Activated T-helper 17 cell treated with anti-CD3 and anti-CD28 coated beads, Interleukin-2, amount 50 U/mL, for 72 hours (primary cell): Measurements from ENCODE around the gene ACAN. TPM values are rescaled to one million over a fixed set of nuclear protein-coding genes. Genes with fewer than 3 reads are reported as not detected.

Experiments used
- ATAC-seq: fragments of 150-1000 bp; cut with Tn5 transposase; replicated peaks from 2 replicates; pipeline ENCODE4 v1.10.0; 2021; ENCODE audit warnings: mild to moderate bottlenecking, moderate library complexity
- H3K27ac Mint-ChIP-seq: one replicate; pipeline ENCODE4 v1.8.0; 2022; ENCODE audit warnings: mixed read lengths
- H3K27me3 Mint-ChIP-seq: one replicate; pipeline ENCODE4 v1.8.0; 2022; ENCODE audit warnings: mixed read lengths
- H3K36me3 Mint-ChIP-seq: one replicate; pipeline ENCODE4 v1.8.0; 2022; ENCODE audit warnings: low read depth, mild to moderate bottlenecking, mixed read lengths
- H3K4me1 Mint-ChIP-seq: one replicate; pipeline ENCODE4 v1.8.0; 2022; ENCODE audit warnings: mixed read lengths
- H3K4me3 Mint-ChIP-seq: one replicate; pipeline ENCODE4 v1.8.0; 2022; ENCODE audit warnings: mild to moderate bottlenecking, mixed read lengths
- H3K9me3 Mint-ChIP-seq: one replicate; pipeline ENCODE4 v1.8.0; 2022; ENCODE audit warnings: mixed read lengths
- total RNA-seq, 2 donors: library from RNA; stranded (reverse); gene quantifications; one replicate each; pipeline ENCODE4 v1.2.3, GENCODE V29; 2022

The ACAN gene
- total RNA-seq = not detected

DNA sequence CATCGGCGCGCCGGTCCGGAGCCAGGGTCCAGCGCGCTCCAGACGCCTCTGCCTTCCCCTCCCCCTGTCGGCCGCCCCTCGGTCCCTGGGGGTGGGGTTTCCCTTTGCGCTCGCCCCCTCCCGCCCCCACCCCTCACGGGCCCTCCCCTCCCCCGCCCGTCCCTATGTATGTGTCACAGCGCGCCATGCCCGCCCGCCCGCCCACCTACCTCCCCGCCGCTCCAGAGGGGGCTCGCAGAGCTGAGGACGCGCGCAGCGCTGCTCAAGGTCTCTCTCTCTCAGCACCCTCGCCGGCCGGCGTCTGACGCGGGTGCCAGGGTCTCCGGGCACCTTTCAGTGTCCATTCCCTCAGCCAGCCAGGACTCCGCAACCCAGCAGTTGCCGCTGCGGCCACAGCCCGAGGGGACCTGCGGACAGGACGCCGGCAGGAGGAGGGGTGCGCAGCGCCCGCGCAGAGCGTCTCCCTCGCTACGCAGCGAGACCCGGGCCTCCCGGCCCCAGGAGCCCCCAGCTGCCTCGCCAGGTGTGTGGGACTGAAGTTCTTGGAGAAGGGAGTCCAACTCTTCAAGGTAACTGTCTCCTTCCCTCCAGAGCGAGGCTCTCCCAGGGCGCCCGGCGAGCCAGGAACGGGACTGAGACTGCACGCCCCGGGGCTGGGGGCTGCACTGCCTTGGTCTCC lies at the start of gene ACAN:
ACAN (plus strand) TSS at position 196 of the 679 bp plus-strand sequence. CDS start 32,771 bp downstream, outside the sequence.
- no peak for ATAC-seq
- no peaks in the 10 kb centered on the region for H3K4me1 Mint-ChIP-seq
- H3K36me3 Mint-ChIP-seq = no peaks in the 10 kb centered on the region
- H3K27me3 Mint-ChIP-seq = peaks cover 52% of the 10 kb centered on the region
- H3K27ac Mint-ChIP-seq = no peak within 1 kb of the TSS
- no peaks in the 10 kb centered on the region for H3K9me3 Mint-ChIP-seq
- H3K4me3 Mint-ChIP-seq = peak within 1 kb of the TSS; percentile 40

DNA sequence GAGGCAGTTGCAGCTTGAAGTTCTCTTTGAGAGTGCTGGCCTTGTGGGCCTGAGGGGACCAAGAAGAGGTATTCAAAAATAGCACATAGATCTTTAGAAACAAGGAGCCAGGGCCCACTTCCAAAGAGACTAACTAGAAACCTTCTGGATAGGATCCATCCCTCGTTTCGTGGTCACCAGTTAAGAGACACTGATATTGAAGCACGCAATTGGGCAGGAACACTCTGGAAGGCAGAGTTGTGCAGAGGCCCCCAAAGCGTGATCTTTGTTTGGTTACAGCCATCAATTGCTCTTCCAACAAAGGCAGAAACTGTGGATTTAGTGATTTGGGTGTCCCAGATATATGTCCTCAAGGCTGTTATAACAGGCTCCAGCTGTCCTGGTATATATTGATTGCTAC lies 46.7 kb upstream of the ACAN start:
- peaks cover 37% of the 10 kb centered on the region for H3K27me3 Mint-ChIP-seq
- no peak overlapping the region for H3K4me3 Mint-ChIP-seq
- no peak overlapping the region for H3K27ac Mint-ChIP-seq
- H3K36me3 Mint-ChIP-seq = no peaks in the 10 kb centered on the region
- no peak for ATAC-seq
- H3K4me1 Mint-ChIP-seq = no peaks in the 10 kb centered on the region
- H3K9me3 Mint-ChIP-seq = no peaks in the 10 kb centered on the region

DNA sequence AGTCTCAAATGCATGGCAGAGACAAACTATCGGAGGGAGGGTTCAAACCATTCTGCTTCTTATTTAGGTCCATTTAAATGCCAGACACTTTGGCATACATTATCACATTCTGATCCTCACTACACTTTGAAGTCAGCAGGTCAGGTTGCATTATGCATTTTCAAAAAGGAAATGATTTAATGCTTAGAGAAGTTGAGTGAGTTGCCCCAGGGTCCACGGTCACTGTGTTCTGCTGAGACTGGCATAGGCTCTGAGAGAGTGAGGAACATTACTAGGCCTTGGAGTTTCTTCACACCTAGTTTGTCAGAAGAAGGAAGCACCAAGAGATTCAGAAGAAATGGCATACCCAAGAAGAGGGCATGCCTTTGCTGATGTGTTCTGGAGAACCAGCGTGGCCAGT lies 46.3 kb upstream of the ACAN start:
- H3K4me1 Mint-ChIP-seq = no peaks in the 10 kb centered on the region
- H3K36me3 Mint-ChIP-seq = no peaks in the 10 kb centered on the region
- ATAC-seq = no peak
- H3K27ac Mint-ChIP-seq = no peak overlapping the region
- no peaks in the 10 kb centered on the region for H3K9me3 Mint-ChIP-seq
- H3K4me3 Mint-ChIP-seq = no peak overlapping the region
- H3K27me3 Mint-ChIP-seq = peaks cover 37% of the 10 kb centered on the region

DNA sequence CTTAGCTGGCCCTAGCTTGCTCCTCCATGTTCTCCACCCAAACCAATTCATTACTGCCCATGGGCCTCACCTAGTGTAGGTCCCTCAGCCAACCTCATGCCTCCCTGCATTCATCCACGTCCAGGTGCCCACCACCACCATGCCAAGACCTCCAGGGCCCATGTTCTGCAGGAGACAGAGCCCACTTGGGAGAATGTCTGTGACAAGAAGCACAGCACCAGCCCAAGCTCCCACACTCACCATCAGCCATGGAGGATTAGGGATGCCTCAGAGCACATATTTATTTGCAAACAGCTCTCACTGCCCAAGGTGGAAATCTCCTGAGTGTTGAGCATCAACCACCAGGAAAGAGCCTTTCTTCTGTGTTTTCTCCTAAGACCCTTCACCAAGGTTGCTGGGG lies 43.4 kb upstream of the ACAN start:
- Mint-ChIP-seq H3K27ac (no peak overlapping the region), H3K27me3 (peaks cover 23% of the 10 kb centered on the region), H3K4me3 (no peak overlapping the region)

DNA sequence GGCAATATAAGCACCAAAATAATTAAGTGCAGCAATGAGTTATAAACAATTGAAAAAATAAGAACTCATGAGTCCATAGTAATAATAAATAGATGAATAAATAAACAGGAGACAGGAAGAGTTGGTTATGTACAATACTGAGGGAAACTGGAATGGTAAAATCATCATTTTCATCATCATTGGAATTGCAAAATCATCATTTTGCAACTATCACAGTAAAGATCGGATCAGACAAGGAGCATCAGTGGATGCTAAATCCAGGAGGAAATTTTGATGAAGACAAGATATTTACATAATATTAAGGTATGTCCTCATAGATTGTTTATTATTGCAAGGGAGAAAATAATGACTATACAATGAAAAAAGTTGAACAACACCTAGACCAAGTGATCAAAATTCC lies 38.8 kb upstream of the ACAN start:
- H3K4me3 Mint-ChIP-seq = no peak overlapping the region
- peaks cover 17% of the 10 kb centered on the region for H3K27me3 Mint-ChIP-seq
- no peaks in the 10 kb centered on the region for H3K36me3 Mint-ChIP-seq
- ATAC-seq = no peak
- H3K4me1 Mint-ChIP-seq = no peaks in the 10 kb centered on the region
- H3K27ac Mint-ChIP-seq = no peak overlapping the region
- no peaks in the 10 kb centered on the region for H3K9me3 Mint-ChIP-seq

More for the DNA sequence above, 43.4 kb upstream of the ACAN start:
- Mint-ChIP-seq H3K36me3 (no peaks in the 10 kb centered on the region), H3K9me3 (no peaks in the 10 kb centered on the region), H3K4me1 (no peaks in the 10 kb centered on the region)
- ATAC-seq = no peak

DNA sequence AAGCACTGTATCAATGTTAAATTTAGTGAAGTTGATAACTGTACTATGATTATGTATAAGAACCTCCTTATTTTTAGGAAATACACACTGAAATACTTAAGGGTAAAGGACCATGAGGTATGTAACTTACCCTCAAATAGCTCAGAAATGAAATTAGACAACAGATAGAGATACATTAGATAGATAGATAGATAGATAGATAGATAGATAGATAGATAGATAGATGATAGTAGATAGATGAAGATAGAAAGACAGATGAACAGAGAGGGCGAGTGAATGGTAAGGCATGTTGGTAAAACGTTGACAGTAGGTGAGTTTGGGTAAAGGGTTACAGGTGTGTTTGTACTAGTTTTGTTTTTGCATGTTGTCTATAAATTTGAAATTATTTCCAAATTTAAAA lies 38.0 kb upstream of the ACAN start:
- Mint-ChIP-seq H3K4me1 (no peaks in the 10 kb centered on the region), H3K4me3 (no peak overlapping the region), H3K9me3 (no peaks in the 10 kb centered on the region), H3K36me3 (no peaks in the 10 kb centered on the region), H3K27ac (no peak overlapping the region), H3K27me3 (peaks cover 24% of the 10 kb centered on the region)
- ATAC-seq = no peak

DNA sequence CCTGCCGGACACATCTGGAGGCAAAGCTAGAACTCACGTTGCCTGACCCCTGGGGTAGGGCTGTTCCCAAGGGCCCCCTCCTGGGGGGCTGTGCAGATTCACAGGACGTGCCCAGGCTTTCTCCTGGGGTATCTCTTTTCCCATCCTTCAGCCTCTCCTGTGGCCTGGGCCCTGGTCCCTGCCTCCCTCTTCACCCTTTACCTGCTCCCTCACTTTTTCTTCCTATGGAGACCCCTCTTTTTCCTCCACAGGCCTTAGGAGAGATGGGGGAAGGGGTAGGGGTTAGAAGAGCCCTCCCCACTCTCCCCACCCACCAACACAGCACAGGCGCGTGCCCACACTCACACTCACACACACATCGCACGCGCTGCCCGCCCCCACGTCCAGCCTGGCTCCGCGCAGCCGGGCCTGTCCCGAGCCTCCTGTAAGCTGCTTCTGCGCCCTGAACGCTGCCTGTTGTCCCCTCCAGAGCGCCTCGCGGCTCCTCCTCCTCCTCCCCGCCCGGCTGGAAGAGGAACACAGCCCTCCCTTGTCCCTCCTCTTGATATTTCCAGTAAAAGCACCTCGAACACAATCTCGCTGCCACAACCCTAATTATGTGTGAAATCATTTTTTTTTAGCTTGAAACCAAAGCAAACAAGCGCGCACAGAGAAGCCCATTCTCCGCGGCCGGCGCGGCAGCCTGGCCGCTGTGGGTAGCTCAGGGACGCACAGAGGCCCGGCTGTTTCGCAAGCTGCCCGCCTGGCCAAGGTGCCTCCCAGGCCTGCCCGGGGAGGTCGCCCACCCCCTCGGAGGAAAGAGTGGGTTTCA lies 33.9 kb upstream of the ACAN start:
- ATAC-seq = no peak
- Mint-ChIP-seq H3K4me1 (no peaks in the 10 kb centered on the region), H3K27me3 (peaks cover 35% of the 10 kb centered on the region), H3K9me3 (no peaks in the 10 kb centered on the region), H3K36me3 (no peaks in the 10 kb centered on the region), H3K27ac (no peak overlapping the region), H3K4me3 (no peak overlapping the region)

DNA sequence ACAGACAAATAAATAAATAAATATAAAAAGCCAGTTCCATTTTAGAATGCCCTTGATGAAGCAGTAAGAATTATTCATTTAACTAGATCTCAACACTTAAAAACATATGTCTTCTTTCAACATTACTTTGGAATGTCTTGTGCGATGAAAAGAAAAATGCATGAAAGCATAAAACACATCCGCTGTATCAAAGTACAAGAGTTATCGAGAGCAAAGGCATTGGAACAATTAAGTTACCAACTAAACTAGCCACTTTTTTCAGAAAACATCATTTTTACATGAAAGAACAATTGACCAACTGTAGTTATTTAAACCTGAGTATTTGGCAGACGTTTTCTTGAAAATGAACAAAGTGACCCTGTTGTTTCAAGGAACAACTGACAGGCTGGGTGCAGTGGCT lies 27.5 kb upstream of the ACAN start:
- Mint-ChIP-seq H3K9me3 (no peaks in the 10 kb centered on the region), H3K36me3 (no peaks in the 10 kb centered on the region), H3K4me3 (no peak overlapping the region), H3K27ac (no peak overlapping the region), H3K27me3 (peaks cover 34% of the 10 kb centered on the region), H3K4me1 (no peaks in the 10 kb centered on the region)
- no peak for ATAC-seq

DNA sequence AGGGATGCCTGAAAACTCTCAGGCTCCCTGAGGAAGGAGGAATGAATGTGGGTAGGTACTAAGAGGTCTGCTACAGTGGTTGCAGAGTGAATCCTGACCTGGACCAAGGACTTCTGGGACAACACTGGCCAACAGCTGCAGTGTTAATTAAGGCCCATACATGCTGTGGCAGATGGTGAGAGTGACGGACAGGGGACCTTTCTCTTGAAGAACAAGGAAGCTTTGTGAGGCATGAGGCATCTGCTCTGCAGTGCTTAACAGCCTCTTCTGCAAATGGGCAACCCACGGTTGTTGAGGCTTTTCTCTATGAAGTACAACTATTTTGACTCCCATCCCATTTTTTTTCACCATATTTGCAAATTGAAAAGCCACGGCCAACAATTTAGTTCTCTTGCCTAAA lies 26.6 kb upstream of the ACAN start:
- no peaks in the 10 kb centered on the region for H3K36me3 Mint-ChIP-seq
- H3K4me1 Mint-ChIP-seq = no peaks in the 10 kb centered on the region
- ATAC-seq = no peak
- no peak overlapping the region for H3K27ac Mint-ChIP-seq
- H3K27me3 Mint-ChIP-seq = peaks cover 26% of the 10 kb centered on the region
- H3K9me3 Mint-ChIP-seq = no peaks in the 10 kb centered on the region
- H3K4me3 Mint-ChIP-seq = no peak overlapping the region

DNA sequence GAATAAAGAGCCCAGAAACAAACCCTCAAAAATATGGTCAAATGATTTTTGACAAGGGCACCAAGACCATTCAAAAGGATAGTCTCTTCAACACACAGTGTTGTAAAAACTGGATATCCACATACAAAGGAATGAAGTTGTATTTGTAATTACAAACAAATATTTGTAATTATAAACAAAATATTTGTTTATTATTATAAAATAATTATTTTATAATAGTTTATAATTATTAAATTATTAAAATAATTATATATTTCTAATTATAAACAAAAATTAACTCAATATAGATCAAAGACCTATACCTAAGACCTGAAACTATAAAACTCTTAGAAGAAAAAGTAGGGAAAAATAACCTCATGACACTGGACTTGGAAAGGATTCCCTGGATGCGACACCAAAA lies 23.3 kb upstream of the ACAN start:
- Mint-ChIP-seq H3K36me3 (no peaks in the 10 kb centered on the region), H3K4me3 (no peak overlapping the region), H3K9me3 (no peaks in the 10 kb centered on the region), H3K27me3 (peaks cover 18% of the 10 kb centered on the region), H3K4me1 (no peaks in the 10 kb centered on the region), H3K27ac (no peak overlapping the region)
- ATAC-seq = no peak

DNA sequence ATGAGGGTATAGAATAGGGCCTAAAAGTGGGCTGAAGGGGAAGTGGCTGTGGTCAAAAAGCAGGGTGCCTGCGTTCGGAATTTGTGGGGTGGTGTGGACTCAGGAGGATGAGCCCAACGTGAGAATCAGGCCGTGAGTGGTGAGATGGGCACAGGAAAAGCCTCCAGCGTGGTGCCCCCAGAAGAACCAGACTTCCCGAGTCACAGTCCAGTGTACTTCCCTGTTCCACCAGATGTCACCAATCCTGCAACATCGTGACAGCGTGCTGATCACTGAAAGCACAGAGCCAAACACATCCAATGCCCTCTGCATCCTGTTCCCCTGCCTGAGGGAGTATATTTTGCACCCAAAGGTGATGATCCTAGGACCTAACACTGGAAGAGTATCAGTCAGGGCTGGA lies 20.8 kb upstream of the ACAN start:
- Mint-ChIP-seq H3K27ac (no peak overlapping the region), H3K9me3 (no peaks in the 10 kb centered on the region), H3K4me3 (no peak overlapping the region), H3K27me3 (peaks cover 11% of the 10 kb centered on the region), H3K36me3 (no peaks in the 10 kb centered on the region), H3K4me1 (no peaks in the 10 kb centered on the region)
- no peak for ATAC-seq

DNA sequence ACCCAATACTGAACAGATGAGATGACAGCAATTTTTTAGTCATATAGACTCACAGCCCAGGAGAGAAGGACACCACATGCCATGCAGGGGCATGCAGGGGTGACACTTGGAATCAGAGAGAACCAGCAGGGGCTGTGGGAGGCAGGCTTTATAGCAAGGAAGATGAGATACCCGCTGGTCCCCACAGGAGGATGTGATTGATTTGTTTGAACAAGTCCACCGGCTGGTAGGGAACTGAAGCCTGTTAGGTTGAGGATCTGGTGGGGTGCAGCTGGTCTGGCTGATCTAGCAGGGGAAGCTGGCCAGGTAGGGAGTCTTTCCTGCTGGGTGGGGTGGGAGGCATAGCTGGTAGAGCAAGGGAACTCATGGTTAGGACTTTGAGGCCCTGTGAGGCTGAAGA lies 18.0 kb upstream of the ACAN start:
- no peak for ATAC-seq
- no peak overlapping the region for H3K27ac Mint-ChIP-seq

DNA sequence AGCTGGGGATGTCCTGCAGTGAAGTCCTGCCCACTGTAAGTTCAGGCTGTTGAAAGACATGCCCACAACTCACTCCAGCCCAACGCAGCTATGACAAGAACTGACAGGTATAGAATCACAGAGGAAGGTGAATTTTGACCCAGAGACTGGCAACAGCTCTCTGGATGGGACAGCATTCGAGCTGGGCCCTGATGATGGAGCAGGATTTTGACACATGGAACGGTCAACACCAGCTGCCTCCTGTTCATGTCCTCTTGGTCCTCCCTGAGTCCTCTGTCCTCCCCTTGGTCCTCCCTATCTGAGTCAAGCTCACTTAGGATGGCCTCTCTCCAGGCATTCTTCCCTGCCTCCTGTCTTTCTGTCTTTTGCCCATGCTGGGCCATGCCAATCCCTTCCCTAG lies 15.2 kb upstream of the ACAN start:
- no peak overlapping the region for H3K27ac Mint-ChIP-seq
- H3K4me1 Mint-ChIP-seq = no peaks in the 10 kb centered on the region
- H3K9me3 Mint-ChIP-seq = no peaks in the 10 kb centered on the region
- H3K36me3 Mint-ChIP-seq = no peaks in the 10 kb centered on the region
- H3K27me3 Mint-ChIP-seq = peaks cover 17% of the 10 kb centered on the region
- ATAC-seq = no peak
- H3K4me3 Mint-ChIP-seq = no peak overlapping the region

More for the DNA sequence above, 18.0 kb upstream of the ACAN start:
- no peaks in the 10 kb centered on the region for H3K9me3 Mint-ChIP-seq
- H3K27me3 Mint-ChIP-seq = peaks cover 2% of the 10 kb centered on the region
- H3K4me3 Mint-ChIP-seq = no peak overlapping the region
- H3K36me3 Mint-ChIP-seq = no peaks in the 10 kb centered on the region
- H3K4me1 Mint-ChIP-seq = no peaks in the 10 kb centered on the region

DNA sequence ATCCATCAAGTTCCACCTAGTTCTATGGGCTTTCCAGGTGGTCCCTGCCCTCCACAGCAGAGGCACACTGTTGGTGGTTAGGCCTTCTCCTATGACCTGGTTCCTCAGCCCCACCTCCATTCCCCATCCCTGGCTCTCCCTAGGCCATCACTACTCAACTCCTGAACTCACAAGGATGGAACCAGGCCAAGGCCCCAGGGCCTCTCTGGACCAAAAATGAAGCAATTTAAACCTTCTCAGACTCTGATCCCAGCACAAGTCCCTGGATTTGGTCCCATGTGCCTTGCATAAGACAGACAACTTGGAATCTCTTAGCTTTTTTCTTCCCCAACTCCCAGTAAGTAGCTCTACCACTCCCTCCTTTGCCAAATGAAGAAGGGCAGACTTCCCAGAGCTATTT lies 14.4 kb upstream of the ACAN start:
- Mint-ChIP-seq H3K27me3 (peaks cover 23% of the 10 kb centered on the region), H3K9me3 (no peaks in the 10 kb centered on the region), H3K4me1 (no peaks in the 10 kb centered on the region), H3K4me3 (no peak overlapping the region), H3K36me3 (no peaks in the 10 kb centered on the region), H3K27ac (no peak overlapping the region)
- no peak for ATAC-seq

DNA sequence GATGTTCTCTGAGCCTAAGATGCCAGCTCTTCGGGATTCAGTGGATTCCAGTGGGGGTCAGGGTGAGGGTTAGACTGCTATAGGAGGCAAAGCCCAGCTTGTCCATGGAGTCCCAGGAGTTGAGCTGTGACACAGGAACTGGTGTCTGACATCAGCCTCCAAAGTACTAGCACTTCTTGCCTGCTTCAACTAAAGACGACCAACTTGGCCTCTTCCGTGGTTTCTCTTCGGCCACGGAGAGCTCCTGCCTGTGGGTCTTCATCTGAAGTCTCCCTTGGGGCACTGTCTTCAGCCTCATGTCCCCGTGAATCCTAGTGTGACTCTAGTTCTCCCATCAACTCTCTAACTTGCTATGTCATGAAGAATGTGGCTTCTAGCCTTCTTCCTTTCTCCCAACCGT lies 12.8 kb upstream of the ACAN start:
- H3K4me3 Mint-ChIP-seq = no peak overlapping the region
- no peaks in the 10 kb centered on the region for H3K4me1 Mint-ChIP-seq
- no peak for ATAC-seq
- no peak overlapping the region for H3K27ac Mint-ChIP-seq
- no peaks in the 10 kb centered on the region for H3K9me3 Mint-ChIP-seq
- H3K27me3 Mint-ChIP-seq = peaks cover 33% of the 10 kb centered on the region
- H3K36me3 Mint-ChIP-seq = no peaks in the 10 kb centered on the region
